ENCODE measurements around the gene AGAP3. TPM values are rescaled to one million over a fixed set of nuclear protein-coding genes. Genes with fewer than 3 reads are reported as not detected.

AGAP3 gene
- total RNA-seq, 2 donors from 2014 or later: 52.1 to 62.8 TPM

DNA sequence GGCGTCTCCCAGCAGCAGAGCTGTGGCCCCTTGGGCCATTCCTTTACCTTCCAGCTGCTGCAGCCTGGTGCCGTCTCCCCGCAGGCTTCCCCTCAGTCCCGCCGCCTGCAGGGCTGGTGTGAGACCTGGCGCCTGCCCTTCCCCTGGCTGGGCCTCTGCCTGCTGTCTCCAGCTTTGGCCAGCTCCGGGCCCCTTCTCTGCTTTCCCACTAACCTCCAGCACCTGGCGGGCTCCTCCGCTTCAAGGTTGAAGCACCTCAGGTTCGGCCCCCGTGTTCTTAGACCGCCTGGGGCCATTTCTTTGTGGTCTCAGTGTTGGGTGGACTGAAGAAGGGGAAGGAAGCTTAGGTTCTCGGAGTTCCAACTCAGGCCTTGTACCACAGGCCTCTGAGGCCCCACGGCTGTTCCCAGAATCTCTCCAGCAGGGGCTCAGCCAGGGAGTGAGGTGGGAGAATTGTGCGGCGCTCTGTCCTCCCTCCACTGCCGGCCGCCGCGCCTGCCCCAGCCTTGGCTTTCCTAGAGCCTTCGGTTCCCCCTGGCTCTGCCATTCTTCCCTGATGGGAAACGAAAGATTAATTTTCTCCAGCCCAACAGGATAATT lies 50.9 kb downstream of the AGAP3 start:
- Histone ChIP-seq H3K27ac (no peak overlapping the region), H3K9me3 (no peaks in the 10 kb centered on the region), H3K36me3 (peaks cover 43% of the 10 kb centered on the region), H3K27me3 (replicated peaks; ENCODE audit: insufficient read depth) (no peaks in the 10 kb centered on the region), H3K4me1 (ENCODE audit: control insufficient read depth in 1 of 2, low read depth in 2 of 2) (no peaks in the 10 kb centered on the region), H3K4me3 (no peak overlapping the region)
- DNase-seq (ENCODE audit: low spot score) (no peak), ATAC-seq (ENCODE audit: insufficient number of reproducible peaks, low FRiP score, low read depth) (no peak)
- TF ChIP-seq, protein P1, sequence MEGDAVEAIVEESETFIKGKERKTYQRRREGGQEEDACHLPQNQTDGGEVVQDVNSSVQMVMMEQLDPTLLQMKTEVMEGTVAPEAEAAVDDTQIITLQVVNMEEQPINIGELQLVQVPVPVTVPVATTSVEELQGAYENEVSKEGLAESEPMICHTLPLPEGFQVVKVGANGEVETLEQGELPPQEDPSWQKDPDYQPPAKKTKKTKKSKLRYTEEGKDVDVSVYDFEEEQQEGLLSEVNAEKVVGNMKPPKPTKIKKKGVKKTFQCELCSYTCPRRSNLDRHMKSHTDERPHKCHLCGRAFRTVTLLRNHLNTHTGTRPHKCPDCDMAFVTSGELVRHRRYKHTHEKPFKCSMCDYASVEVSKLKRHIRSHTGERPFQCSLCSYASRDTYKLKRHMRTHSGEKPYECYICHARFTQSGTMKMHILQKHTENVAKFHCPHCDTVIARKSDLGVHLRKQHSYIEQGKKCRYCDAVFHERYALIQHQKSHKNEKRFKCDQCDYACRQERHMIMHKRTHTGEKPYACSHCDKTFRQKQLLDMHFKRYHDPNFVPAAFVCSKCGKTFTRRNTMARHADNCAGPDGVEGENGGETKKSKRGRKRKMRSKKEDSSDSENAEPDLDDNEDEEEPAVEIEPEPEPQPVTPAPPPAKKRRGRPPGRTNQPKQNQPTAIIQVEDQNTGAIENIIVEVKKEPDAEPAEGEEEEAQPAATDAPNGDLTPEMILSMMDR (IDR thresholded peaks at IDR 0.05): no peak

DNA sequence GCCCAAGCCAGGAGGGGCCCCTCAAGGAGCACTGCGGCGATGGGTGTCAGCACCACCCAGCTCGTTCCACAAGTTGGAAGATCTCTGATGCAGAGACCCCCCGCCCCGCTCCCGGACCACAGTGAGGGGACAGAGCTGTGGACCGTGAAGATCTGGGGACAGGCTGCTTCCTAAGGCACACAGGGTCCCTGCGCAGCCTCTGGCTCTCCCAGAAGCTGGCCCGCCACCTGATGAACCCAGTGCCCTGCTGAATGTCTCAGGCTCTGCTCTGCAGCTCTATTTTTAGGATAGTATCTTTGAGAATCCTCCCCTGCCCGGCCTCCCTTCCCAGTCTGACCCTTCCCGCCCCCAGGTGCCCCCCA lies 51.5 kb downstream of the AGAP3 start:
- Histone ChIP-seq H3K27me3 (replicated peaks; ENCODE audit: insufficient read depth) (no peaks in the 10 kb centered on the region), H3K9me3 (no peaks in the 10 kb centered on the region), H3K4me3 (no peak overlapping the region), H3K27ac (no peak overlapping the region), H3K4me1 (ENCODE audit: control insufficient read depth in 1 of 2, low read depth in 2 of 2) (no peaks in the 10 kb centered on the region), H3K36me3 (peaks cover 43% of the 10 kb centered on the region)
- ATAC-seq (ENCODE audit: insufficient number of reproducible peaks, low FRiP score, low read depth) (no peak), DNase-seq (ENCODE audit: low spot score) (no peak)
- TF ChIP-seq, protein P1 (IDR thresholded peaks at IDR 0.05): no peak

DNA sequence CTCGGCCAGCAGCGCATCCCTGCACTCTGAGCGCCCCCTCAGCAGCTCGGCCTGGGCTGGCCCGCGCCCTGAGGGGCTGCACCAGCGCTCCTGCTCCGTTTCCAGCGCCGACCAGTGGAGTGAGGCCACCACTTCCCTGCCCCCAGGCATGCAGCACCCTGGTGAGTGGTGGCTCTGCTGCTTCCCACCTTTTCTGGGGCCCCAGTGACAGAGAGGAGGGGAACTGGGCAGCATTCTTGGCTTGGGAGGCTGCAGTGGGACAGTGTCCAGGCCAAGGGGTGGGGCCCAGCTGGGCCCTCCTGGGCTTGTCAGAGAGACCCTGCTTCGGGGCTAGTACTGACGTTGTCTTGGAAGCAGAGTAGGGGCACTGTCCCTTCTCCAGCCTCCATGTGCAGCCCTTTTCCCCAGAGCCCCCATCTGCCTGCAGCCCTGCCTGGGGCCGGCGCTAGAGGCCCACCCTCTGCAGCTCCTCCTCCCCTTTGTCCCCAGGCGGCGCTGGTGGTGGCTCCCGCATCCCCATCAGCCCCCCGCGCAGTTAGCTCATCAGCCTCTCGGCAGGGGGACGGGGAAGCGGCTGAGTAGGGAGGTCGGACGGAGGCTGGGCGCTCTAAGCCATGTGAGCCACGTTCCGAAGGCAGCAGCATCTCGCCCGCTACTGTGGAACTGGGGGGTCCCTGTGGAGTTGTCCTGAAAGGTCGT lies 52.0 kb downstream of the AGAP3 start:
- ATAC-seq (ENCODE audit: insufficient number of reproducible peaks, low FRiP score, low read depth) (no peak), DNase-seq (ENCODE audit: low spot score) (no peak)
- no peak overlapping the region for H3K4me3 ChIP-seq
- no peaks in the 10 kb centered on the region for H3K4me1 ChIP-seq (ENCODE audit: control insufficient read depth in 1 of 2, low read depth in 2 of 2)
- no peak overlapping the region for H3K27ac ChIP-seq
- H3K27me3 ChIP-seq (replicated peaks; ENCODE audit: insufficient read depth): no peaks in the 10 kb centered on the region
- H3K36me3 ChIP-seq: peaks cover 43% of the 10 kb centered on the region
- TF ChIP-seq, protein P1 (IDR thresholded peaks at IDR 0.05): no peak
- no peaks in the 10 kb centered on the region for H3K9me3 ChIP-seq

DNA sequence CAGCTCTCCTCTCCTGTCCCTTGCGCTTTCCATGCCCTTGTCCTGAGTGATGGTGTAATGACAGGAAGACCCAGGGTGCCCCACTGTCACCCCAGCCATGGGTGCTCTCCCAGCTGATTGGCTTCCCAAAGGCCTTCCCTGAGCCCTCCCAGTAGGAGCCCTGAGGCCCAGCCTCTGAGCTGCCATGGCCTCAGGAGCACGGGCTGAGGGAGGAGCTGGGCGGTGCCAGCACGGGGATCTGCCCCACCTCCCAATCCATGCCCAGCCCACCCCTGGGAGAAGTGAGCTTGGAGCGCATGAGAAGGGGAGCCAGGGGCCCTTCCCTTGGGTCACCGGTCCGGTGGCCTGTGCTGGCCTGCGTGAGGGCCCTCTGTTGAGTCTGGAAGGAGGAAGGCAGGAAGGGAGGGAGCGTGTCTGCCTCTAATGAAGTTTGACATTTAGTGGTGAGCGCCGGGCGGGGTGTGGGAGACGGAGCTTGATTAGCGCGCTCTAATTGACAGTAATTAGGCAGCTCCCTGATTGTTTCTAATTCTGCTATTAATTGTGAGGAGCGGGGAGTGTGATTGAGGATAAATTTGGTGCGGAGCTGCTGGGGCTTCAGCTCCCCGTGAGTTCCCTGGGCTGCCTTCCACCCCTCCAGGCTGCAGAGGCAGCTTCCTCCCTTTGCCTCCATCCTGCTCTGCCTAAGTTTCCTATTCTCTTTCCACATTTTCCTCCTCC lies 53.0 kb downstream of the AGAP3 start:
- no peaks in the 10 kb centered on the region for H3K4me1 ChIP-seq (ENCODE audit: control insufficient read depth in 1 of 2, low read depth in 2 of 2)
- DNase-seq (ENCODE audit: low spot score) (no peak), ATAC-seq (ENCODE audit: insufficient number of reproducible peaks, low FRiP score, low read depth) (no peak)
- H3K4me3 ChIP-seq: no peak overlapping the region
- H3K9me3 ChIP-seq: no peaks in the 10 kb centered on the region
- TF ChIP-seq, protein P1 (IDR thresholded peaks at IDR 0.05): no peak
- peaks cover 48% of the 10 kb centered on the region for H3K36me3 ChIP-seq
- H3K27me3 ChIP-seq (replicated peaks; ENCODE audit: insufficient read depth): no peaks in the 10 kb centered on the region
- H3K27ac ChIP-seq: no peak overlapping the region

DNA sequence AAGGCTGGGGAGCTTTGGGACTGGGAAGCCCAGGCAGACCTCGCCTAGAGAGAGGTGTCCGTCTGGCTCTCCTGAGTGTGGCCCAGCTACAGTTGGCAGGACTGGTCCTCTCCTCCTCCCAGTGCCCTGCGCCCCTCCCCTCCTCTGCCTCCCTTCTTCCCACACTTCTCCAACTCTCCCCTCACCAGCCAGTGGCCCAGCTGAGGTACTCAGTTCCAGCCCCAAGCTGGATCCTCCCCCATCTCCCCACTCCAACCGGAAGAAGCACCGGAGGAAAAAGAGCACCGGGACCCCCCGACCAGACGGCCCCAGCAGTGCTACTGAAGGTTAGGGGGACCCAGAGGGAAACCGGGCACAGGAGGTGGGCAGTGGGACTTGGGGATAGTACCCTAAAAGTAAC lies 53.5 kb downstream of the AGAP3 start:
- Histone ChIP-seq H3K4me3 (no peak overlapping the region), H3K4me1 (ENCODE audit: control insufficient read depth in 1 of 2, low read depth in 2 of 2) (no peaks in the 10 kb centered on the region), H3K9me3 (no peaks in the 10 kb centered on the region), H3K27ac (no peak overlapping the region), H3K36me3 (peaks cover 42% of the 10 kb centered on the region), H3K27me3 (replicated peaks; ENCODE audit: insufficient read depth) (no peaks in the 10 kb centered on the region)
- DNase-seq (ENCODE audit: low spot score) (no peak), ATAC-seq (ENCODE audit: insufficient number of reproducible peaks, low FRiP score, low read depth) (no peak)
- TF ChIP-seq, protein P1 (IDR thresholded peaks at IDR 0.05): no peak

Data from thoracic aorta (tissue), 2 donors.